ENCODE measurements around the gene SEMA6B. TPM values are rescaled to one million over a fixed set of nuclear protein-coding genes. Genes with fewer than 3 reads are reported as not detected.

SEMA6B gene
- polyA plus RNA-seq, 1 of the 3 experiments (the other 2 are of a cell fraction) = 3.7 TPM

DNA sequence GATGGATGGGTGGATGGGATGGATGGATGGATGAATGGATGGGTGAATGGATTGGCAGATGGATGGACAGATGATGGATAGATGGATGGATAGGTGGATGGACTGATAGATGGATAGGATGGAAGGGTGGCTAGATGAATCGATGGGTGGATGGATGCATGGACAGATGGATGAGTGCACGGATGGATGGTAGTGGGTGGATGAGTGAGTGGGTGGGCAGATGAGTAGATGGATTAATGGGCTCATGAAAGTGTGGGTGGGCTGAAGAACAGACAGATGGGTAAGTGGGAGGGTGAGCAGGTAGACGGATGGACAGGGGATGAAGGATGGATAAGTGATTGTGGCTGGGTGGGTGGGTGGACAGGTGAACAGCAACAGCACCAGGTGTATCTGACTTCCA lies 5.7 kb downstream of the SEMA6B start:
- H3K9ac ChIP-seq = no peak overlapping the region
- no peaks in the 10 kb centered on the region for H3K79me2 ChIP-seq (ENCODE audit: insufficient read depth)
- no peak overlapping the region for H2AFZ ChIP-seq (ENCODE audit: low read depth)
- H3K4me3 ChIP-seq (ENCODE audit: low read depth in 2 of 2, low read length in 1 of 2) = no peak overlapping the region
- H3K36me3 ChIP-seq (replicated peaks in 1 of 2; ENCODE audit: control insufficient read depth in 1 of 2, insufficient read depth in 2 of 2, low read length in 1 of 2) = no peaks in the 10 kb centered on the region
- 45% methylated on average over 3 of the region's 3 CpGs for WGBS (ENCODE audit: low lambda C conversion rate)
- DNase-seq = no peak
- ChIA-PET POLR2A (no interaction called here), CTCF (no interaction called here)
- H3K27ac ChIP-seq (ENCODE audit: low read depth in 2 of 2, low read length in 1 of 2) = no peak overlapping the region
- H4K20me1 ChIP-seq (ENCODE audit: insufficient read depth) = no peaks in the 10 kb centered on the region
- peaks cover 0 to 8% of the 10 kb centered on the region in 2 experiments; a peak in 1 of 4 replicates for H3K4me1 ChIP-seq (ENCODE audit: control insufficient read depth in 1 of 2, insufficient read depth in 2 of 2, low read depth in 1 of 2, low read length in 1 of 2)
- peaks cover 11% of the 10 kb centered on the region for H3F3A ChIP-seq (replicated peaks; ENCODE audit: insufficient read depth)
- no peaks in the 10 kb centered on the region for H3K9me2 ChIP-seq
- TF ChIP-seq SIN3A (IDR thresholded peaks at IDR 0.05; ENCODE audit: borderline replicate concordance, low read depth, low read length) = no peak
- TF ChIP-seq, protein P1, sequence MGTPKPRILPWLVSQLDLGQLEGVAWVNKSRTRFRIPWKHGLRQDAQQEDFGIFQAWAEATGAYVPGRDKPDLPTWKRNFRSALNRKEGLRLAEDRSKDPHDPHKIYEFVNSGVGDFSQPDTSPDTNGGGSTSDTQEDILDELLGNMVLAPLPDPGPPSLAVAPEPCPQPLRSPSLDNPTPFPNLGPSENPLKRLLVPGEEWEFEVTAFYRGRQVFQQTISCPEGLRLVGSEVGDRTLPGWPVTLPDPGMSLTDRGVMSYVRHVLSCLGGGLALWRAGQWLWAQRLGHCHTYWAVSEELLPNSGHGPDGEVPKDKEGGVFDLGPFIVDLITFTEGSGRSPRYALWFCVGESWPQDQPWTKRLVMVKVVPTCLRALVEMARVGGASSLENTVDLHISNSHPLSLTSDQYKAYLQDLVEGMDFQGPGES (IDR thresholded peaks at IDR 0.05; ENCODE audit: low read depth, low read length) = no peak
- TF ChIP-seq RXRA (IDR thresholded peaks at IDR 0.05; ENCODE audit: borderline replicate concordance, low read depth) = no peak
- TF ChIP-seq FOXJ3 (CRISPR knock-in tag; IDR thresholded peaks at IDR 0.05) = no peak
- TF ChIP-seq CHD2 (IDR thresholded peaks at IDR 0.05; ENCODE audit: low read length, partially characterized antibody) = no peak
- TF ChIP-seq GATA2 (CRISPR knock-in tag; IDR thresholded peaks at IDR 0.05) = no peak
- no peak for TF ChIP-seq JUND (IDR thresholded peaks at IDR 0.05)
- no peak for TF ChIP-seq EZH2phosphoT487 (IDR thresholded peaks at IDR 0.05; ENCODE audit: borderline replicate concordance, low read depth)
- TF ChIP-seq, protein P2, sequence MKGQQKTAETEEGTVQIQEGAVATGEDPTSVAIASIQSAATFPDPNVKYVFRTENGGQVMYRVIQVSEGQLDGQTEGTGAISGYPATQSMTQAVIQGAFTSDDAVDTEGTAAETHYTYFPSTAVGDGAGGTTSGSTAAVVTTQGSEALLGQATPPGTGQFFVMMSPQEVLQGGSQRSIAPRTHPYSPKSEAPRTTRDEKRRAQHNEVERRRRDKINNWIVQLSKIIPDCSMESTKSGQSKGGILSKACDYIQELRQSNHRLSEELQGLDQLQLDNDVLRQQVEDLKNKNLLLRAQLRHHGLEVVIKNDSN (IDR thresholded peaks at IDR 0.05; ENCODE audit: borderline replicate concordance, low read depth) = no peak
- TF ChIP-seq, protein P3, sequence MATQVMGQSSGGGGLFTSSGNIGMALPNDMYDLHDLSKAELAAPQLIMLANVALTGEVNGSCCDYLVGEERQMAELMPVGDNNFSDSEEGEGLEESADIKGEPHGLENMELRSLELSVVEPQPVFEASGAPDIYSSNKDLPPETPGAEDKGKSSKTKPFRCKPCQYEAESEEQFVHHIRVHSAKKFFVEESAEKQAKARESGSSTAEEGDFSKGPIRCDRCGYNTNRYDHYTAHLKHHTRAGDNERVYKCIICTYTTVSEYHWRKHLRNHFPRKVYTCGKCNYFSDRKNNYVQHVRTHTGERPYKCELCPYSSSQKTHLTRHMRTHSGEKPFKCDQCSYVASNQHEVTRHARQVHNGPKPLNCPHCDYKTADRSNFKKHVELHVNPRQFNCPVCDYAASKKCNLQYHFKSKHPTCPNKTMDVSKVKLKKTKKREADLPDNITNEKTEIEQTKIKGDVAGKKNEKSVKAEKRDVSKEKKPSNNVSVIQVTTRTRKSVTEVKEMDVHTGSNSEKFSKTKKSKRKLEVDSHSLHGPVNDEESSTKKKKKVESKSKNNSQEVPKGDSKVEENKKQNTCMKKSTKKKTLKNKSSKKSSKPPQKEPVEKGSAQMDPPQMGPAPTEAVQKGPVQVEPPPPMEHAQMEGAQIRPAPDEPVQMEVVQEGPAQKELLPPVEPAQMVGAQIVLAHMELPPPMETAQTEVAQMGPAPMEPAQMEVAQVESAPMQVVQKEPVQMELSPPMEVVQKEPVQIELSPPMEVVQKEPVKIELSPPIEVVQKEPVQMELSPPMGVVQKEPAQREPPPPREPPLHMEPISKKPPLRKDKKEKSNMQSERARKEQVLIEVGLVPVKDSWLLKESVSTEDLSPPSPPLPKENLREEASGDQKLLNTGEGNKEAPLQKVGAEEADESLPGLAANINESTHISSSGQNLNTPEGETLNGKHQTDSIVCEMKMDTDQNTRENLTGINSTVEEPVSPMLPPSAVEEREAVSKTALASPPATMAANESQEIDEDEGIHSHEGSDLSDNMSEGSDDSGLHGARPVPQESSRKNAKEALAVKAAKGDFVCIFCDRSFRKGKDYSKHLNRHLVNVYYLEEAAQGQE (IDR thresholded peaks at IDR 0.05; ENCODE audit: low read depth, low read length) = no peak
- no peak for TF ChIP-seq EP300 (IDR thresholded peaks at IDR 0.05; ENCODE audit: borderline replicate concordance in 1 of 2, low read depth in 1 of 2, low read length in 1 of 2)
- TF ChIP-seq TCF12 (IDR thresholded peaks at IDR 0.05) = no peak
- no peak for TF ChIP-seq ELF1 (IDR thresholded peaks at IDR 0.05)
- no peak for TF ChIP-seq GABPA (IDR thresholded peaks at IDR 0.05; ENCODE audit: low read depth)
- H3K9me3 ChIP-seq = no peaks in the 10 kb centered on the region
- no peak overlapping the region for H3K4me2 ChIP-seq
- H3K27me3 ChIP-seq (ENCODE audit: insufficient read depth) = no peaks in the 10 kb centered on the region; the same call in 1 of the 2 replicates
